Measurements from ENCODE around the gene ZNF358.

ZNF358 gene

DNA sequence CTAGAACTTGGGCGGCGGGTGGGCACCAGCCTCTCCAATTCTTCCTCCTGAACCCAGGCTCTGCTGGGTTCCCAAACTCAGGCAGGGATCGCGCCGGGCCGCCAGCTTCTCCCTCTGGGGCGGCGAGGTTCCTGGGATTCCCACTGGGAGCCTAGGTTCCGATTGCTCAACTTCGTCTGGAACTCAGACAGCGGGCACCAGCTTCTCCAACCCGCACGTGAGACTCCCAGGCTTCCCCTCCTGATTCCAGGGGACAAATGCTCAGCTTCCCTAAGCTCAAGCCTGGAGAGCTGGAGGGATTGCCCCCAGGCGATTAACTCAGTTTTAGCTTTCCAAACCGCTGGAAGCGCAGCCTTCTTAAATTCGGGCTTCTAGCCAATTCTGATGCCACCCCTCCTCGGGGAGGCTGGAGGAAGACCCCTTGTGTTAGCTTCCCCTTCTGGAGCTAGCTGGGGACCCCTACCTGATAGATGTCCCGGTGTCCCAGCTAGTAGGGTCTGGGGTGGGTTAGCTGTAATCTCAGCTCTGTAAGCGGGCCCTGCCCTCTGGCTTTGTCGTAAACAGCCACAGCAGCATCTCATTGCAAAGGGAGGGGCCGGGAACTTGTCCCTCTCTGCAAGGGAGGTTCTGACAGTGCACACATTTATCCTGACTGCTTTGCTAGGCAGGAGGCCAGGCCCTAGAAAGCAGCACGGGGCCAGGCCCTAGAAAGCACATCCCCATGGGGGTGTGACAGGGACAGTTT lies 7.2 kb downstream of the ZNF358 start:
- in situ Hi-C loops (cut with MboI; ENCODE audit: low pct_unique_long_range_greater_than_20kb, low sequenced_read_pairs, unreplicated experiment), result no loop called here
- TF ChIP-seq, protein P1, sequence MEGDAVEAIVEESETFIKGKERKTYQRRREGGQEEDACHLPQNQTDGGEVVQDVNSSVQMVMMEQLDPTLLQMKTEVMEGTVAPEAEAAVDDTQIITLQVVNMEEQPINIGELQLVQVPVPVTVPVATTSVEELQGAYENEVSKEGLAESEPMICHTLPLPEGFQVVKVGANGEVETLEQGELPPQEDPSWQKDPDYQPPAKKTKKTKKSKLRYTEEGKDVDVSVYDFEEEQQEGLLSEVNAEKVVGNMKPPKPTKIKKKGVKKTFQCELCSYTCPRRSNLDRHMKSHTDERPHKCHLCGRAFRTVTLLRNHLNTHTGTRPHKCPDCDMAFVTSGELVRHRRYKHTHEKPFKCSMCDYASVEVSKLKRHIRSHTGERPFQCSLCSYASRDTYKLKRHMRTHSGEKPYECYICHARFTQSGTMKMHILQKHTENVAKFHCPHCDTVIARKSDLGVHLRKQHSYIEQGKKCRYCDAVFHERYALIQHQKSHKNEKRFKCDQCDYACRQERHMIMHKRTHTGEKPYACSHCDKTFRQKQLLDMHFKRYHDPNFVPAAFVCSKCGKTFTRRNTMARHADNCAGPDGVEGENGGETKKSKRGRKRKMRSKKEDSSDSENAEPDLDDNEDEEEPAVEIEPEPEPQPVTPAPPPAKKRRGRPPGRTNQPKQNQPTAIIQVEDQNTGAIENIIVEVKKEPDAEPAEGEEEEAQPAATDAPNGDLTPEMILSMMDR (IDR thresholded peaks at IDR 0.05; ENCODE audit: extremely low read depth, insufficient read depth, missing control alignments), result no peak

DNA sequence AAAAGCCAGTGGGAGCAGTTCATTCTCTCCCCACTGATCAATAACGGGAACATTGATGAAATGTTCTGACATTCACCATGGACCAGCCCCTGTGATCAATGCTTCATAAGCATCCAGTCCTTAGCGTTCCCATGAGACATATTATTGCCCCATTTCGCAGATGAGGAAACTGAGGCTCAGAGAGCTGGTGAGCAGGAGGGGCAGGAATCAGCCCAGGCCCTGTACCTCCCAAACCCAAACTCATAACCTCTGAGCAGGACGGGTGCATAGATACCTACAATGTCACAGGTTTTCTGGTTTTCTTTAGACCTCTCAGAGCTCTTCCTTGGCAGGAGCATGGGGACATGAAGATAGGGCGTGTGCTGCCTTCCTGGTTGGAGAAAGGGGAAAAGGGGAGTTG lies 8.6 kb downstream of the ZNF358 start:
- no peak for DNase-seq (ENCODE audit: low spot score)
- TF ChIP-seq, protein P1 (IDR thresholded peaks at IDR 0.05; ENCODE audit: extremely low read depth, insufficient read depth, missing control alignments), result no peak
- in situ Hi-C loops (cut with MboI; ENCODE audit: low pct_unique_long_range_greater_than_20kb, low sequenced_read_pairs, unreplicated experiment), result no loop called here

More for the DNA sequence above, 7.2 kb downstream of the ZNF358 start:
- no peak for DNase-seq (ENCODE audit: low spot score)

DNA sequence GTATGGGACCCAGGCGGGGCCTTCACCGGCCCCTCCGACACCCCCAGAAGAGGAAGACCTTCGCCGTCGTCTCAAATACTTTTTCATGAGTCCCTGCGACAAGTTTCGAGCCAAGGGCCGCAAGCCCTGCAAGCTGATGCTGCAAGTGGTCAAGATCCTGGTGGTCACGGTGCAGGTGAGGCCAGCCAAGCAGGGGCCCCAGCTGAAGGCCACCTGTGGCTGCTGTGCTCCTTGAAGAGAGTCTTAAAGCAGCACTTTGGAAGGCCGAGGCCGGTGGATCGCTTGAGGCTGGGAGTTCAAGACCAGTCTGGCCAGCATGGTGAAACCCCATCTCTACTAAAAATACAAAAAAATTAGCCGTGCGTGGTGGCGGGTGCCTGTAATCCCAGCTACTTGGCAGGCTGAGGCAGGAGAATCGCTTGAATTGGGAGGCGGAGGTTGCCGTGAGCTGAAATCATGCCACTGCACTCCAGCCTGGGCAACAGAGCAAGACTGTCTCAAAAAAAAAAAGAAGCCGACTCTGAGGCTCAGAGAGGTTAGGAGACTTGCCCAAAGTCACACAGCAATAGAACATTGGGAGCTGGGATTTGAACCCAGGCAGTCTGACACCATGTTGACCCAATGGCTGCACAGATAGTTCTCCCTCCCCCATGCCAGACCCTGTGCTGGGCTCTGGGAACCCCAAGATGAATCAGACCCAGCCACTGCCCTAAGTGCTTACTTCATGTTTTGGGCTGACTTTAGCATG lies 9.3 kb downstream of the ZNF358 start:
- in situ Hi-C loops (cut with MboI; ENCODE audit: low pct_unique_long_range_greater_than_20kb, low sequenced_read_pairs, unreplicated experiment), result no loop called here
- TF ChIP-seq, protein P1 (IDR thresholded peaks at IDR 0.05; ENCODE audit: extremely low read depth, insufficient read depth, missing control alignments), result no peak
- no peak for DNase-seq (ENCODE audit: low spot score)

DNA sequence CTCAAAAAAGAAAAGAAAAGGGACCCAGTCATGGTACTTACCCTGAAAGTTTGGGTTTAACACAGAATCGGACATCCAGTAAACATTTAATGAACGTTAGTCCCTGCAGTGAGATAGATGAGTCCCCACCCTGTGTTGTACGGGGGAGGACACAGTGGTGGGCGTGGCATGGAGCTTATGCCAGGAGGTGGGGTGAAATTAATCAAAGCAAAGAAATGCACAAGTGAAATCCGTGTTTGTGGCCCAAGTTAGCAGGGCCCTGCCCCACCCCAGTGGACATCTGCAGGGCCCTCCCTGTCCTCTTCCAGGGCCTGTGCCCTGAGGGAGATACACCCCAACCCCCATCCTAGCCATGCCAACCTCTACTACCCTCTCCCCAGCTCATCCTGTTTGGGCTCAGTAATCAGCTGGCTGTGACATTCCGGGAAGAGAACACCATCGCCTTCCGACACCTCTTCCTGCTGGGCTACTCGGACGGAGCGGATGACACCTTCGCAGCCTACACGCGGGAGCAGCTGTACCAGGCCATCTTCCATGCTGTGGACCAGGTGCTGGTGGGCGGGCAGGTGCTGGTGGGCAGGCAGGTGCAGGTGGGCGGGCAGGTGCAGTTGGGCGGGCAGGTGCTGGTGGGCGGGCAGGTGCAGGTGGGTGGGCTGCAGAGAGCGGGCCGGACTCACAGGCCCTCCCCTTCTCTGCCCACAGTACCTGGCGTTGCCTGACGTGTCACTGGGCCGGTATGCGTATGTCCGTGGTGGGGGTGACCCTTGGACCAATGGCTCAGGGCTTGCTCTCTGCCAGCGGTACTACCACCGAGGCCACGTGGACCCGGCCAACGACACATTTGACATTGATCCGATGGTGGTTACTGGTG lies 10.4 kb downstream of the ZNF358 start:
- TF ChIP-seq, protein P1 (IDR thresholded peaks at IDR 0.05; ENCODE audit: extremely low read depth, insufficient read depth, missing control alignments), result no peak
- in situ Hi-C loops (cut with MboI; ENCODE audit: low pct_unique_long_range_greater_than_20kb, low sequenced_read_pairs, unreplicated experiment), result no loop called here
- DNase-seq (ENCODE audit: low spot score), result no peak

DNA sequence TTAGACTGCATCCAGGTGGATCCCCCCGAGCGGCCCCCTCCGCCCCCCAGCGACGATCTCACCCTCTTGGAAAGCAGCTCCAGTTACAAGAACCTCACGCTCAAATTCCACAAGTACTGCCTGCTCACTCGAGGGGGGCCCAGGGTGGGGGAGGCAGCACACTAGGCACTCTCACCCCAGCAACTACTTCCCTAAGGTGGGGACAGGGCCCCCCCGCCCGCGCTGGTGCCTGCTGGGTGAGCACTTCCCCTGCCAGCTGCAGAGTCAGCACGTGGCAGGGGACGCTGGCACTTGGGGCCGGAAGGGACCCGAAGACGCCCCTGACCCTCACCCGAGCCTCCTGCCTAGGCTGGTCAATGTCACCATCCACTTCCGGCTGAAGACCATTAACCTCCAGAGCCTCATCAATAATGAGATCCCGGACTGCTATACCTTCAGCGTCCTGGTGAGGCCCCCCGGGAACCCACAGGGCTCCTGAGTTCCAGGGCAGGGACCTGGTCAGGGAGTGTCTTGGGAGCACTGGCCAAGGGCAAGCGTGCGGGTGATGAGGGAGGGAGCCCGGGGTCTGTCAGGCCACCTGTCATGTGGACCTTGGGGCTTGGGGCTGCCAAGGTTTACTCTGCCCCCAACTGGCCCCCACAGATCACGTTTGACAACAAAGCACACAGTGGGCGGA lies 11.8 kb downstream of the ZNF358 start:
- TF ChIP-seq, protein P1 (IDR thresholded peaks at IDR 0.05; ENCODE audit: extremely low read depth, insufficient read depth, missing control alignments), result no peak
- no peak for DNase-seq (ENCODE audit: low spot score)
- in situ Hi-C loops (cut with MboI; ENCODE audit: low pct_unique_long_range_greater_than_20kb, low sequenced_read_pairs, unreplicated experiment), result no loop called here

DNA sequence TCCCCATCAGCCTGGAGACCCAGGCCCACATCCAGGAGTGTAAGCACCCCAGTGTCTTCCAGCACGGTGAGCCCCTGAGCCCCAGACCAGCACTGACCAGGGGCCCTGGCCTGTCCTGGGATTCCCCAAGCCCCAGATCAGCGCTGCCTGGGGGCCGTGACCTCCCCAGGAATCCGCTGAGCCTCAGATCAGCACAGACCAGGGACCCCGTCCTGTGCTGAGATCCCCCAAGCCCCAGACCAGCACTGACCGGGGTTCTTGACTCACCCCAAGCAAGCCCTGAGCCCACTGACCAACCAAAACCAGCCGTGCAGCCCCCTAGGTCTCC lies 12.3 kb downstream of the ZNF358 start:
- in situ Hi-C loops (cut with MboI; ENCODE audit: low pct_unique_long_range_greater_than_20kb, low sequenced_read_pairs, unreplicated experiment), result no loop called here
- DNase-seq (ENCODE audit: low spot score), result no peak
- TF ChIP-seq, protein P1 (IDR thresholded peaks at IDR 0.05; ENCODE audit: extremely low read depth, insufficient read depth, missing control alignments), result no peak

Measured in GM13977 (cell line).